MV-4-11 (cell line): ENCODE data around the gene PRDM4.
"Not testable (repeated sequence)": the region's sequence is repeated elsewhere in the genome, so short reads cannot be mapped to it uniquely, and the experiment has no call there.

Source experiments
- DNase-seq: peaks from one replicate; lab custom pipeline; 2025; lab: John Stamatoyannopoulos, UW

Gene PRDM4

DNA sequence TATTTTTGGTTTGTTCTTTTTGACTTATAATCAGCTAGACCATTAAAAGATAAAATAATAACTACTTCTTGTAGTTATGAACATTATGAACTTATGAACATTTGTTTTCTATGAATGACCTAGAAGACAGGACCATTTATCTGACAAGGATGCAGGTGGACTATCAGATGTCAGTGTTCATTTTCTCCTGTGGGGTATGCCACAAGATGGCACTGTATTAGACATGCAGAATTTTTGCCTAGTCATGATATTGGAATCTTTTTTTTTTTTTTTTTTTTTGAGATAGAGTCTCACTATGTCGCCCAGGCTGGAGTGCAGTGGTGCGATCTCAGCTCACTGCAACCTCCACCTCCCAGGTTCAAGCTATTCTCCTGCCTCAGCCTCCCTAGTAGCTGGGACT lies 65.2 kb downstream of the PRDM4 start:
- not testable (repeated sequence) for DNase-seq

GRCh38 chr12:107685360-107686248 lies 75.3 kb downstream of the PRDM4 start, which contains the start of gene PWP1:
PWP1 (plus strand) TSS chr12:107685799; CDS start chr12:107685900, 101 bp downstream.
- DNase-seq, result peak; percentile 94

DNA sequence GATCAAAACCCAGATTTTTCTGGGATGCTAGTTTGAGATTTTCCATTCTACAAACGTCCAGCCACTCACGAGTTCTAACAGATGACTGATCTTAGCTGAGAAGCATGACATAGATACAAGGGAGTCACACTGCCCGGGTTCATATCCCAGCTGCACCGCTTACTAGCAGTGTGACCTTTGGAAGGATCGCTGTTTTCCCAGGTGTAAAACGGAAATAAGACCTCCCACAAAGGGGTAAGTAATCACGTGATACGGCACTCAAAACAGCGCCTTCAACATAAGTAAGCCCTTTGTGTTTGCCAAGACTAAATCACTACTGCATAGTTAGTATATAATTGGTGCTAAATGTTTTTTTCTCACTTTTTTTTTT lies 76.0 kb downstream of the PRDM4 start:
- no peak for DNase-seq

DNA sequence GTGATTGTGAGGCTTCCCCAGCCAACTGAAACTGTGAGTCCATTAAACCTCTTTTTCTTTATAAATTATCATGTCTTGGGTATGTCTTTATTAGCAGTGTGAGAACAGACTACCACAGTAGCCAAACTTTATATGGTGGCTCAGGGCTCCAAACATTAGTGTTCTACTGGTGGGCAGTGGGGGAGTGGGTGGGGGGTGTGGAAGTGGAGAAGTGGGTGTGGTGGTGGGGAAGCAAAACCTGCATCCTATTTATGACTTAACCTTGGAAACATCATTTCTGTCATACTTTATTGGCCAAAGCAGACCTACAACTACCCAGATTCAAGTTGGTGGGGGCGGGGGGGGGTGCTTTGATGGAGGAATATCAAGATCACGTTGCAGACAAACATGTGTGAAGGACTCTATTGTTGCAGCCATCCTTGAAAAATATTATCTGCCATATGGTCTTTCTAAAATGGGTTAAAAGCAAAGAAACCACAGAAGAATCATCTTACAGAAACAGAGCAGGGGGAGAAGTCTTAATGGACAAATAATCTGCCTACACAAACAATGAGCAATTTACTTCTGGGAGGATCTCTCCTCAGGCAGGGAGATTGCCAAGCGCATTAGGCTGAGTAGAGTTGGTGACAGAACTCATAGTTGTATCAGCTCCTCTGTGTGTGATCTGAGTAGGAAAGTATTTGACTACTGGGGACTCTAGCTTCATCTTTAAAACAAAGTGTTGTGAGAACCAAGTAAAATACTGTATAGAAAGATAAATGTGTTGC lies 76.7 kb downstream of the PRDM4 start:
- no peak for DNase-seq
